GM23338 (cell line): ENCODE measurements around the gene MTHFD1L. TPM values are rescaled to one million over a fixed set of nuclear protein-coding genes. Genes with fewer than 3 reads are reported as not detected.

Experiments
- ATAC-seq: fragments of 200-7000 bp; cut with Tn5 transposase; 3 replicates; pipeline ENCODE4 v1.9.1; 2020
- DNase-seq: peaks from one replicate; pipeline ENCODE4 v3.0.0-alpha.2; 2015; ENCODE audit warnings: low spot score
- H2AFZ ChIP-seq: fragments of 200-600 bp; sonication (generic); 2 replicates; pipeline ENCODE4 v1.8.0; 2016; ENCODE audit warnings: antibody characterized with exemption, mild to moderate bottlenecking, moderate library complexity
- H3F3A ChIP-seq: fragments of 200-600 bp; sonication (generic); replicated peaks from 2 replicates; pipeline ENCODE4 v1.8.0; 2017; ENCODE audit warnings: antibody characterized with exemption, mixed run types, low read depth
- H3K27ac ChIP-seq: fragments of 200-600 bp; sonication (generic); 2 replicates; pipeline ENCODE4 v1.6.1; 2016; ENCODE audit warnings: low read depth
- H3K27me3 ChIP-seq: fragments of 200-600 bp; sonication (generic); 2 replicates; pipeline ENCODE4 v1.8.0; 2016; ENCODE audit warnings: mild to moderate bottlenecking, mixed run types, moderate library complexity; ENCODE audit not compliant: insufficient read depth
- H3K36me3 ChIP-seq: fragments of 200-600 bp; sonication (generic); 2 replicates; pipeline ENCODE4 v1.8.0; 2016; ENCODE audit warnings: mild to moderate bottlenecking; ENCODE audit not compliant: insufficient read depth
- H3K4me1 ChIP-seq: fragments of 200-600 bp; sonication (generic); 2 replicates; pipeline ENCODE4 v1.8.0; 2016; ENCODE audit warnings: mild to moderate bottlenecking, moderate library complexity; ENCODE audit not compliant: insufficient read depth
- H3K4me2 ChIP-seq: fragments of 200-600 bp; sonication (generic); 2 replicates; pipeline ENCODE4 v1.7.1; 2017; ENCODE audit warnings: mixed run types
- H3K4me3 ChIP-seq: fragments of 200-600 bp; sonication (generic); 2 replicates; pipeline ENCODE4 v1.6.1; 2016; ENCODE audit warnings: mixed run types
- H3K79me2 ChIP-seq: fragments of 200-600 bp; sonication (generic); replicated peaks from 2 replicates; pipeline ENCODE4 v1.8.0; 2017; ENCODE audit warnings: mild to moderate bottlenecking; ENCODE audit not compliant: insufficient read depth
- H3K9me2 ChIP-seq: fragments of 200-600 bp; sonication (generic); 2 replicates; pipeline ENCODE4 v1.8.0; 2017; ENCODE audit not compliant: insufficient read depth
- H4K20me1 ChIP-seq: fragments of 200-600 bp; sonication (generic); replicated peaks from 2 replicates; pipeline ENCODE4 v1.8.0; 2017; ENCODE audit warnings: mild to moderate bottlenecking; ENCODE audit not compliant: insufficient read depth
- H3K27ac Mint-ChIP-seq: 2 replicates; pipeline ENCODE4 v1.8.0; 2020; ENCODE audit warnings: inconsistent platforms, mild to moderate bottlenecking, moderate library complexity, mixed read lengths
- H3K27me3 Mint-ChIP-seq: 3 replicates; pipeline ENCODE4 v1.8.0; 2022; ENCODE audit warnings: low read depth, mild to moderate bottlenecking, moderate library complexity, mixed read lengths, inconsistent platforms; ENCODE audit not compliant: insufficient read depth, poor library complexity
- H3K36me3 Mint-ChIP-seq: 3 replicates; pipeline ENCODE4 v1.8.0; 2021; ENCODE audit warnings: low read depth, mild to moderate bottlenecking, inconsistent platforms, moderate library complexity, mixed read lengths
- H3K4me1 Mint-ChIP-seq: 3 replicates; pipeline ENCODE4 v1.8.0; 2020; ENCODE audit warnings: mild to moderate bottlenecking, inconsistent platforms, mixed read lengths
- H3K4me3 Mint-ChIP-seq: 3 replicates; pipeline ENCODE4 v1.8.0; 2021; ENCODE audit warnings: moderate library complexity, mild to moderate bottlenecking, inconsistent platforms, mixed read lengths
- H3K9me3 Mint-ChIP-seq: 3 replicates; pipeline ENCODE4 v1.8.0; 2020; ENCODE audit warnings: moderate library complexity, mild to moderate bottlenecking, inconsistent platforms, mixed read lengths
- EZH2 ChIP-seq: fragments of 200-600 bp; sonication (generic); IDR thresholded peaks from one replicate; pipeline ENCODE4 v1.8.0; 2017; ENCODE audit warnings: antibody characterized with exemption, mild to moderate bottlenecking, low read depth; ENCODE audit not compliant: unreplicated experiment
- STAT1 ChIP-seq: IDR thresholded peaks from one replicate; pipeline ENCODE4 v1.6.1; 2016; ENCODE audit warnings: antibody characterized with exemption; ENCODE audit not compliant: unreplicated experiment
- polyA plus RNA-seq: library from polyadenylated mRNA; unstranded; fragments of >200 nt; fragmentation: Nextera tagmentation; extraction: Ambion mirVana; gene quantifications from 2 replicates; pipeline ENCODE4 v1.2.1, GENCODE V29; 2016
- total RNA-seq: library from RNA; depleted of rRNA; stranded (reverse); fragments of >200 nt; shearing (Covaris generic); gene quantifications from 2 replicates; pipeline ENCODE4 v1.2.3, GENCODE V29; 2014
- TF ChIP-seq, protein P1 (sequence below): fragments of 250-450 bp; sonication (Bioruptor Pico); IDR thresholded peaks from 2 replicates; pipeline ENCODE4 v1.5.0; 2020; ENCODE audit warnings: mild to moderate bottlenecking, moderate library complexity
- TF ChIP-seq, protein P2 (sequence below), 2 experiments: fragments of 200-600 bp in 1 of 2; sonication (generic) in 1 of 2; conservative IDR thresholded peaks; 2 replicates each; pipeline versions ENCODE4 v1.5.1 to v1.6.1; 2016 to 2017; ENCODE audit warnings: antibody characterized with exemption in 2 of 2, low read depth in 2 of 2, mild to moderate bottlenecking in 2 of 2, moderate library complexity in 1 of 2

The MTHFD1L gene
- total and polyA plus RNA-seq, 2 experiments from 2014 or later, result 53.2 to 66.8 TPM

DNA sequence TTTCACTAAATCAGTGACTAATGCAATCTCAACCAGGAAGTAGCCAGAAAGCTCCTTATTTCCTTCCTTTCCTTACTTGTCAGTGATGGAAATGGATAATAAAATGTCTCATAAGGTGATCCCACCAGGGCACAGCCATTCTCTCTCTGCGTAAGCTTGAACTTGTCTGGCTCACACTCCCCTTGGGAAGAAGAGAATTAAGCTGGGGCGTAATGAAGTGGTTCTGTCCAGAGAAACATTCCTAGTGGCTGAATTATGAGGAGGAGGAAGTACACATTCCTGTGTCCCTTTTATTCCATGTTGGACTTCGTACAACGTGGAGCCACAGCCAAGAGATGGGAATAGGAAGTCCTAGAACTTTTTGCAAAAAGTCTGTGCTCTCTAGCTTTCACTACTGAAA, 93.7 kb downstream of the MTHFD1L start:
- H3K36me3 ChIP-seq, result peaks cover 17% of the 10 kb centered on the region
- no peaks in the 10 kb centered on the region for H3K79me2 ChIP-seq
- H2AFZ ChIP-seq, result no peak overlapping the region
- H3K4me1 ChIP-seq, result no peaks in the 10 kb centered on the region
- no peaks in the 10 kb centered on the region for H3K9me3 Mint-ChIP-seq
- no peak overlapping the region for H3K27ac Mint-ChIP-seq
- no peaks in the 10 kb centered on the region for H3K9me2 ChIP-seq
- peaks cover 3% of the 10 kb centered on the region; the same call in 1 of the 2 replicates for H4K20me1 ChIP-seq
- H3K27me3 ChIP-seq, result no peaks in the 10 kb centered on the region
- H3K27me3 Mint-ChIP-seq, result no peaks in the 10 kb centered on the region
- no peak for DNase-seq
- H3K4me1 Mint-ChIP-seq, result no peaks in the 10 kb centered on the region
- no peak overlapping the region for H3K4me3 ChIP-seq
- no peaks in the 10 kb centered on the region for H3F3A ChIP-seq
- H3K27ac ChIP-seq, result no peak overlapping the region
- TF ChIP-seq, protein P1, sequence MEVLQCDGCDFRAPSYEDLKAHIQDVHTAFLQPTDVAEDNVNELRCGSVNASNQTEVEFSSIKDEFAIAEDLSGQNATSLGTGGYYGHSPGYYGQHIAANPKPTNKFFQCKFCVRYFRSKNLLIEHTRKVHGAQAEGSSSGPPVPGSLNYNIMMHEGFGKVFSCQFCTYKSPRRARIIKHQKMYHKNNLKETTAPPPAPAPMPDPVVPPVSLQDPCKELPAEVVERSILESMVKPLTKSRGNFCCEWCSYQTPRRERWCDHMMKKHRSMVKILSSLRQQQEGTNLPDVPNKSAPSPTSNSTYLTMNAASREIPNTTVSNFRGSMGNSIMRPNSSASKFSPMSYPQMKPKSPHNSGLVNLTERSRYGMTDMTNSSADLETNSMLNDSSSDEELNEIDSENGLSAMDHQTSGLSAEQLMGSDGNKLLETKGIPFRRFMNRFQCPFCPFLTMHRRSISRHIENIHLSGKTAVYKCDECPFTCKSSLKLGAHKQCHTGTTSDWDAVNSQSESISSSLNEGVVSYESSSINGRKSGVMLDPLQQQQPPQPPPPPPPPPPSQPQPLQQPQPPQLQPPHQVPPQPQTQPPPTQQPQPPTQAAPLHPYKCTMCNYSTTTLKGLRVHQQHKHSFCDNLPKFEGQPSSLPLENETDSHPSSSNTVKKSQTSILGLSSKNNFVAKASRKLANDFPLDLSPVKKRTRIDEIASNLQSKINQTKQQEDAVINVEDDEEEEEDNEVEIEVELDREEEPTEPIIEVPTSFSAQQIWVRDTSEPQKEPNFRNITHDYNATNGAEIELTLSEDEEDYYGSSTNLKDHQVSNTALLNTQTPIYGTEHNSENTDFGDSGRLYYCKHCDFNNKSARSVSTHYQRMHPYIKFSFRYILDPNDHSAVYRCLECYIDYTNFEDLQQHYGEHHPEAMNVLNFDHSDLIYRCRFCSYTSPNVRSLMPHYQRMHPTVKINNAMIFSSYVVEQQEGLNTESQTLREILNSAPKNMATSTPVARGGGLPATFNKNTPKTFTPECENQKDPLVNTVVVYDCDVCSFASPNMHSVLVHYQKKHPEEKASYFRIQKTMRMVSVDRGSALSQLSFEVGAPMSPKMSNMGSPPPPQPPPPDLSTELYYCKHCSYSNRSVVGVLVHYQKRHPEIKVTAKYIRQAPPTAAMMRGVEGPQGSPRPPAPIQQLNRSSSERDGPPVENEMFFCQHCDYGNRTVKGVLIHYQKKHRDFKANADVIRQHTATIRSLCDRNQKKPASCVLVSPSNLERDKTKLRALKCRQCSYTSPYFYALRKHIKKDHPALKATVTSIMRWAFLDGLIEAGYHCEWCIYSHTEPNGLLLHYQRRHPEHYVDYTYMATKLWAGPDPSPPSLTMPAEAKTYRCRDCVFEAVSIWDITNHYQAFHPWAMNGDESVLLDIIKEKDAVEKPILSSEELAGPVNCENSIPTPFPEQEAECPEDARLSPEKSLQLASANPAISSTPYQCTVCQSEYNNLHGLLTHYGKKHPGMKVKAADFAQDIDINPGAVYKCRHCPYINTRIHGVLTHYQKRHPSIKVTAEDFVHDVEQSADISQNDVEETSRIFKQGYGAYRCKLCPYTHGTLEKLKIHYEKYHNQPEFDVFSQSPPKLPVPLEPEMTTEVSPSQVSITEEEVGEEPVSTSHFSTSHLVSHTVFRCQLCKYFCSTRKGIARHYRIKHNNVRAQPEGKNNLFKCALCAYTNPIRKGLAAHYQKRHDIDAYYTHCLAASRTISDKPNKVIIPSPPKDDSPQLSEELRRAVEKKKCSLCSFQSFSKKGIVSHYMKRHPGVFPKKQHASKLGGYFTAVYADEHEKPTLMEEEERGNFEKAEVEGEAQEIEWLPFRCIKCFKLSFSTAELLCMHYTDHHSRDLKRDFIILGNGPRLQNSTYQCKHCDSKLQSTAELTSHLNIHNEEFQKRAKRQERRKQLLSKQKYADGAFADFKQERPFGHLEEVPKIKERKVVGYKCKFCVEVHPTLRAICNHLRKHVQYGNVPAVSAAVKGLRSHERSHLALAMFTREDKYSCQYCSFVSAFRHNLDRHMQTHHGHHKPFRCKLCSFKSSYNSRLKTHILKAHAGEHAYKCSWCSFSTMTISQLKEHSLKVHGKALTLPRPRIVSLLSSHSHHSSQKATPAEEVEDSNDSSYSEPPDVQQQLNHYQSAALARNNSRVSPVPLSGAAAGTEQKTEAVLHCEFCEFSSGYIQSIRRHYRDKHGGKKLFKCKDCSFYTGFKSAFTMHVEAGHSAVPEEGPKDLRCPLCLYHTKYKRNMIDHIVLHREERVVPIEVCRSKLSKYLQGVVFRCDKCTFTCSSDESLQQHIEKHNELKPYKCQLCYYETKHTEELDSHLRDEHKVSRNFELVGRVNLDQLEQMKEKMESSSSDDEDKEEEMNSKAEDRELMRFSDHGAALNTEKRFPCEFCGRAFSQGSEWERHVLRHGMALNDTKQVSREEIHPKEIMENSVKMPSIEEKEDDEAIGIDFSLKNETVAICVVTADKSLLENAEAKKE (CRISPR knock-in tag), result no peak
- TF ChIP-seq EZH2 (no peak), STAT1 (no peak)
- TF ChIP-seq, protein P2, sequence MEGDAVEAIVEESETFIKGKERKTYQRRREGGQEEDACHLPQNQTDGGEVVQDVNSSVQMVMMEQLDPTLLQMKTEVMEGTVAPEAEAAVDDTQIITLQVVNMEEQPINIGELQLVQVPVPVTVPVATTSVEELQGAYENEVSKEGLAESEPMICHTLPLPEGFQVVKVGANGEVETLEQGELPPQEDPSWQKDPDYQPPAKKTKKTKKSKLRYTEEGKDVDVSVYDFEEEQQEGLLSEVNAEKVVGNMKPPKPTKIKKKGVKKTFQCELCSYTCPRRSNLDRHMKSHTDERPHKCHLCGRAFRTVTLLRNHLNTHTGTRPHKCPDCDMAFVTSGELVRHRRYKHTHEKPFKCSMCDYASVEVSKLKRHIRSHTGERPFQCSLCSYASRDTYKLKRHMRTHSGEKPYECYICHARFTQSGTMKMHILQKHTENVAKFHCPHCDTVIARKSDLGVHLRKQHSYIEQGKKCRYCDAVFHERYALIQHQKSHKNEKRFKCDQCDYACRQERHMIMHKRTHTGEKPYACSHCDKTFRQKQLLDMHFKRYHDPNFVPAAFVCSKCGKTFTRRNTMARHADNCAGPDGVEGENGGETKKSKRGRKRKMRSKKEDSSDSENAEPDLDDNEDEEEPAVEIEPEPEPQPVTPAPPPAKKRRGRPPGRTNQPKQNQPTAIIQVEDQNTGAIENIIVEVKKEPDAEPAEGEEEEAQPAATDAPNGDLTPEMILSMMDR (conservative IDR thresholded peaks at IDR 0.05; ENCODE audit: low read depth in 2 of 2), result no peak
- ATAC-seq, result no peak
- H3K4me2 ChIP-seq, result no peak overlapping the region
- H3K36me3 Mint-ChIP-seq, result peaks cover 56% of the 10 kb centered on the region
- H3K4me3 Mint-ChIP-seq, result no peak overlapping the region
